SU-DHL-6 (cell line): ENCODE measurements around the gene C6orf89.

ENCODE experiments used
- CTCF ChIP-seq: fragments of 200-600 bp; sonication (generic); IDR thresholded peaks from one replicate; pipeline ENCODE4 v1.5.1; 2017; ENCODE audit warnings: antibody characterized with exemption, mild to moderate bottlenecking, low read length, moderate library complexity; ENCODE audit not compliant: insufficient read depth, poor library complexity, severe bottlenecking
- EZH2phosphoT487 ChIP-seq: fragments of 200-600 bp; sonication (generic), shearing (Covaris generic); conservative IDR thresholded peaks from 2 replicates; pipeline ENCODE4 v1.6.1; 2018; ENCODE audit warnings: mild to moderate bottlenecking, antibody characterized with exemption, low read length, moderate library complexity, mixed read lengths

GRCh38 chr6:36920546-36920945, 34.8 kb downstream of the C6orf89 start:
- no peak for TF ChIP-seq CTCF
- TF ChIP-seq EZH2phosphoT487: no peak
